HG02642 (cell line): Measurements from ENCODE around the gene SYCP3.
"Not testable (repeated sequence)": the region's sequence is repeated elsewhere in the genome, so short reads cannot be mapped to it uniquely, and the experiment has no call there.

ENCODE experiments used
- ATAC-seq: cut with Tn5 transposase; IDR thresholded peaks from one replicate; pipeline ENCODE4 v1.9.1; 2021; ENCODE audit warnings: mild to moderate bottlenecking; ENCODE audit not compliant: unreplicated experiment, poor library complexity

The SYCP3 gene

GRCh38 chr12:101690544-101691098, 48.6 kb downstream of the SYCP3 start:
- ATAC-seq: no peak

- ATAC-seq: no peak
Observed at GRCh38 chr12:101686176-101686575, 53.1 kb downstream of the SYCP3 start.

DNA sequence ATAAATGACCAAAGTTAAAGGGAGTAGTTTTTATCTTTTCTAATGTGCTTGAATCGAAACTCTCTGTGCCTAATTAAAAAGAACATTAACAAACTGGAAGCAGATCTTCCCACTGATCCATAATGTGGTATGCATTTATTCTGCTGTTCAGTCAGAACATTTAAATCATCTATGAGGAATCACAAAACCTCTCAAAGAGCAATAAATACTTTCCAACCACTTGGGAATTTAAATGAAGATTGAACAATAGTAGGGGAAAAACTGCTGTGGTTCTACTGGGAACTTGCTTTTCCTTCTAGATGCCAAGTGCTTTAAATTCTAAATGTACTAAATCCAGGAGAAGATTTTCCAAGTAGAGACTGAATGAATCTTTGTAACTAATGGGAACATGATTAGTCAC, 54.2 kb downstream of the SYCP3 start:
- ATAC-seq: no peak

GRCh38 chr12:101681627-101682026, 57.6 kb downstream of the SYCP3 start:
- ATAC-seq: not testable (repeated sequence)

DNA sequence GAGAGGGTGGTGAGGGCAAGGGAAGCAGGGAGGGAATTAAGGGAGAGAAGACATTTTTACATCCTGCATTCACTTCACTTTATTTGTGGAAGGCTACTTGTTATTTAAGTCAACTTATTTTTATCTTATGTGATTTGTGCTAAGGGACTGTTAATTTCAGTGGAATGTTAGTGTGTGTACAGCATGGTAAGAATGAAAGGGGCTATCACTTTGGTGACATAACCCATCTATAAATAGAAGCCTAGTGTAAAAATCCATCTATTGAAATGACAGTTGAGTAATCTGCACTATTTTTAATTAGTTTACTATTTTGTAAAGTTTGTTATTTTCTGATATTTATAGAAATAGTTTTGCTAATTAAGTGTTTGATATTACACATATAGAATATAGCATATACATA, 58.6 kb downstream of the SYCP3 start:
- ATAC-seq: no peak

GRCh38 chr12:101680240-101680639, 59.0 kb downstream of the SYCP3 start:
- ATAC-seq: no peak
